Activated naive CD8-positive, alpha-beta T cell treated with anti-CD3 and anti-CD28 coated beads for 36 hours (primary cell): ENCODE results near the gene OR2J1. TPM values are rescaled to one million over a fixed set of nuclear protein-coding genes. Genes with fewer than 3 reads are reported as not detected.
"Not testable (repeated sequence)": the region's sequence is repeated elsewhere in the genome, so short reads cannot be mapped to it uniquely, and the experiment has no call there.

Experiments used
- DNase-seq: peaks from one replicate; pipeline ENCODE4 v3.0.0; 2021
- H3K27ac Mint-ChIP-seq: one replicate; pipeline ENCODE4 v1.8.0; 2022; ENCODE audit warnings: mild to moderate bottlenecking, moderate library complexity, mixed read lengths
- H3K27me3 Mint-ChIP-seq: one replicate; pipeline ENCODE4 v1.8.0; 2022; ENCODE audit warnings: mild to moderate bottlenecking, mixed read lengths
- H3K36me3 Mint-ChIP-seq: one replicate; pipeline ENCODE4 v1.8.0; 2021; ENCODE audit warnings: mild to moderate bottlenecking, mixed read lengths
- H3K4me1 Mint-ChIP-seq: one replicate; pipeline ENCODE4 v1.8.0; 2021; ENCODE audit warnings: mixed read lengths
- H3K4me3 Mint-ChIP-seq: one replicate; pipeline ENCODE4 v1.8.0; 2022; ENCODE audit warnings: mild to moderate bottlenecking, moderate library complexity, mixed read lengths
- H3K9me3 Mint-ChIP-seq: one replicate; pipeline ENCODE4 v1.8.0; 2022; ENCODE audit warnings: mixed read lengths
- total RNA-seq, 2 experiments: library from RNA; stranded (reverse); gene quantifications; one replicate each; pipeline ENCODE4 v1.2.3, GENCODE V29; 2021

The OR2J1 gene
- total RNA-seq, 2 experiments from 2014 or later = not detected

- no peaks in the 10 kb centered on the region for H3K36me3 Mint-ChIP-seq
- no peak overlapping the region for H3K4me3 Mint-ChIP-seq
- no peak for DNase-seq
- peaks cover 2% of the 10 kb centered on the region for H3K9me3 Mint-ChIP-seq
- H3K4me1 Mint-ChIP-seq = no peaks in the 10 kb centered on the region
- peaks cover 33% of the 10 kb centered on the region for H3K27me3 Mint-ChIP-seq
- H3K27ac Mint-ChIP-seq = no peak overlapping the region
Observed at GRCh38 chr6:29137724-29138123, 38.4 kb downstream of the OR2J1 start.

GRCh38 chr6:29141606-29142005 is 42.3 kb downstream of the OR2J1 start:
- Mint-ChIP-seq H3K27ac (no peak overlapping the region), H3K36me3 (no peaks in the 10 kb centered on the region), H3K4me3 (no peak overlapping the region), H3K4me1 (no peaks in the 10 kb centered on the region), H3K9me3 (peaks cover 4% of the 10 kb centered on the region), H3K27me3 (peaks cover 30% of the 10 kb centered on the region)
- DNase-seq = no peak

- Mint-ChIP-seq H3K9me3 (peaks cover 4% of the 10 kb centered on the region), H3K36me3 (no peaks in the 10 kb centered on the region), H3K27me3 (peaks cover 28% of the 10 kb centered on the region), H3K27ac (no peak overlapping the region), H3K4me3 (no peak overlapping the region), H3K4me1 (no peaks in the 10 kb centered on the region)
- no peak for DNase-seq
Observed at GRCh38 chr6:29142309-29142708, 43.0 kb downstream of the OR2J1 start.

GRCh38 chr6:29146179-29146578 is 46.9 kb downstream of the OR2J1 start:
- no peak for DNase-seq
- Mint-ChIP-seq H3K4me3 (no peak overlapping the region), H3K27ac (no peak overlapping the region), H3K36me3 (no peaks in the 10 kb centered on the region), H3K27me3 (peaks cover 30% of the 10 kb centered on the region), H3K9me3 (peaks cover 12% of the 10 kb centered on the region), H3K4me1 (no peaks in the 10 kb centered on the region)

GRCh38 chr6:29147074-29147473 is 47.8 kb downstream of the OR2J1 start:
- Mint-ChIP-seq H3K27me3 (peaks cover 31% of the 10 kb centered on the region), H3K36me3 (no peaks in the 10 kb centered on the region), H3K27ac (no peak overlapping the region), H3K4me3 (no peak overlapping the region), H3K9me3 (peaks cover 11% of the 10 kb centered on the region), H3K4me1 (no peaks in the 10 kb centered on the region)
- no peak for DNase-seq

- H3K4me3 Mint-ChIP-seq, H3K27ac Mint-ChIP-seq, H3K4me1 Mint-ChIP-seq, H3K36me3 Mint-ChIP-seq, DNase-seq, H3K9me3 Mint-ChIP-seq: not testable (repeated sequence)
- peaks cover 47% of the 10 kb centered on the region for H3K27me3 Mint-ChIP-seq
Observed at GRCh38 chr6:29149444-29149843, 50.2 kb downstream of the OR2J1 start.

Other genes starting within 250 kb of the OR2J1 start
- gene TRIM27, start 175.5 kb upstream of the OR2J1 start, total RNA-seq = 10 to 100 TPM; 51.5 to 52.3 TPM
- 1 to 10 TPM; 1.0 TPM for gene ZNF311, start 94.2 kb upstream of the OR2J1 start, total RNA-seq
- not detected for gene OR2W1, start 54.3 kb upstream of the OR2J1 start, total RNA-seq
- not detected for gene OR2B3, start 12.2 kb upstream of the OR2J1 start, total RNA-seq
- gene OR2J3, start 8.6 kb downstream of the OR2J1 start, total RNA-seq = not detected
- not detected for gene OR2J2, start 71.4 kb downstream of the OR2J1 start, total RNA-seq
- not detected for gene OR14J1, start 202.2 kb downstream of the OR2J1 start, total RNA-seq